Astrocyte of the cerebellum (primary cell): ENCODE results near the gene ZNF862.

Source experiments
- DNase-seq: peaks from one replicate; pipeline ENCODE4 v3.0.0-alpha.2; 2011; ENCODE audit warnings: low read depth
- H3K4me3 ChIP-seq: 2 replicates; pipeline ENCODE4 v1.5.1; 2011; ENCODE audit warnings: mild to moderate bottlenecking, low read depth, low read length, moderate library complexity
- in situ Hi-C: cut with HindIII; loops from 2 replicates; pipeline ENCODE4 v1.10.0; 2017; ENCODE audit warnings: low sequenced_read_pairs
- TF ChIP-seq, protein P1 (sequence below): IDR thresholded peaks from 2 replicates; pipeline ENCODE4 v1.5.1; 2012; ENCODE audit warnings: low read length, low read depth, moderate library complexity, mild to moderate bottlenecking; ENCODE audit errors: missing control alignments

Gene ZNF862

DNA sequence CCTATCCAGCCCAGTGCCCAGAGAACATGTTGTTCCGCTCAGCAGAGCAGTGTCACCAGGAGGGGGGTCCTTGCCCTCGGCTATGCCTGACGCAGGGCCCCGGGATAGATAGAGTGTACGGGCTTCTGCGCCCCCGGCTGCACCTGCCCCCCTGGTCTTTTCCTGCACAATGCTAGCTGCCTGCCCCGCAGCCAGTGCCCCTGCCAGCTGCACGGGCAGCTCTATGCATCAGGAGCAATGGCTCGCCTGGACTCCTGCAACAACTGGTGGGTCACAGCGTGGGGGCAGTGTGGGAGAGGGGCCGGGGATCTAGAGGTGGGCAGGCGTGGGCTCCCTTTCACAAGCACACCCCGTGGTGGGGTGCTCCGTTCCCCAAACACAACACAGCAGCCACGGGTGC lies 31.4 kb upstream of the ZNF862 start:
- in situ Hi-C loops: no loop called here
- no peak for DNase-seq
- no peak overlapping the region for H3K4me3 ChIP-seq
- TF ChIP-seq, protein P1, sequence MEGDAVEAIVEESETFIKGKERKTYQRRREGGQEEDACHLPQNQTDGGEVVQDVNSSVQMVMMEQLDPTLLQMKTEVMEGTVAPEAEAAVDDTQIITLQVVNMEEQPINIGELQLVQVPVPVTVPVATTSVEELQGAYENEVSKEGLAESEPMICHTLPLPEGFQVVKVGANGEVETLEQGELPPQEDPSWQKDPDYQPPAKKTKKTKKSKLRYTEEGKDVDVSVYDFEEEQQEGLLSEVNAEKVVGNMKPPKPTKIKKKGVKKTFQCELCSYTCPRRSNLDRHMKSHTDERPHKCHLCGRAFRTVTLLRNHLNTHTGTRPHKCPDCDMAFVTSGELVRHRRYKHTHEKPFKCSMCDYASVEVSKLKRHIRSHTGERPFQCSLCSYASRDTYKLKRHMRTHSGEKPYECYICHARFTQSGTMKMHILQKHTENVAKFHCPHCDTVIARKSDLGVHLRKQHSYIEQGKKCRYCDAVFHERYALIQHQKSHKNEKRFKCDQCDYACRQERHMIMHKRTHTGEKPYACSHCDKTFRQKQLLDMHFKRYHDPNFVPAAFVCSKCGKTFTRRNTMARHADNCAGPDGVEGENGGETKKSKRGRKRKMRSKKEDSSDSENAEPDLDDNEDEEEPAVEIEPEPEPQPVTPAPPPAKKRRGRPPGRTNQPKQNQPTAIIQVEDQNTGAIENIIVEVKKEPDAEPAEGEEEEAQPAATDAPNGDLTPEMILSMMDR: no peak

DNA sequence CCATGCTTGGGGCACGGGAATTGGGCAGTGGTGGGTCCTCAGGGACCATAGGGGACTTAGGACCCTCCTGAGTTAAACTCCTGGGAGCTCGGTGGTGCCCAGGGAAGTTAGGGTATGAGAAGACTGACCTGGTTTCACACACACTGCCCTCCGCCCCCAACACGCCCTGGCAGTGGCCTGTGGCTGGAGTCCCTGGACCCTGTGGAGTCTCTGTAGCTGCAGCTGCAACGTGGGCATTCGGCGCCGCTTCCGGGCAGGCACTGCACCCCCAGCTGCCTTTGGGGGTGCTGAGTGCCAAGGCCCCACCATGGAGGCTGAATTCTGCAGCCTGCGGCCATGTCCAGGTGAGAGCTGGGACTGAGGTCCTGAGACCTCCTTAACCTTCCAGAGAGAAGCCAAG lies 29.9 kb upstream of the ZNF862 start:
- H3K4me3 ChIP-seq: no peak overlapping the region
- TF ChIP-seq, protein P1: no peak
- no peak for DNase-seq
- in situ Hi-C loops: no loop called here

DNA sequence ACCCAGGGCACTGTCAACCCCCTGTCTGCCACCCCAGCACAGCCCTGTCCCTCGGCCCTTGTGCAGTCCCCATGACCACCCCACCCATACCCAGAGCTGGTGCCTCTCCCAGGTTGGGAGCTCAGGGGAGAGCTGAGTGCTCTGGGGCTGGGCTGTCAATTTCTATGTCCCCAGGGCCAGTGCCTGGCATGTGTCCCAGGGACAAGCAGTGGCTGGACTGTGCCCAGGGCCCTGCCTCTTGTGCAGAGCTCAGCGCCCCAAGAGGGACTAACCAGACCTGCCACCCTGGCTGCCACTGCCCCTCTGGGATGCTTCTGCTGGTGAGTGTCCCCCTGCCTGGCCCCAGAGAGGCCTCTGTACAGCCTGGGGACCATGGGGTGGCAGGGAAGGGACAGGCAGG lies 29.0 kb upstream of the ZNF862 start:
- no peak overlapping the region for H3K4me3 ChIP-seq
- TF ChIP-seq, protein P1: no peak
- in situ Hi-C loops: no loop called here
- no peak for DNase-seq

DNA sequence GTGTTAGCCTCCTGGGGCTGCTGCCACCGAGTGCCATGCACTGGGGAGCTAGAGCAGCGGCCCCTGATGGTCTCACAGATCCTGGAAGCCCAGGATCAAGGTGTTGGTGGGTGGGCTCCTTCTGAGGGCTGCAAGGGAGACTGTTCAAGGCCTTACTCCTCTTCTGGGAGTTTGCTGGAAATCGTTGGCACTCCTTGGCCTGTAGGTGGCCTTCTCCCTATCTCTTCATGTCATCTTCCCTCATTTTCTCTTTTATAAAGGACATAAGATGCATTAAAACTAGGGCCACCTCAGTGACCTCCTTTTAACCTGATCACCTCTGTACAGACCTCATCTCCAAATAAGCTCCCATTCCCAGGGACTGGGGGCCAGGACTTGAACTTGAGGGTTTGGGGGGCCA lies 27.0 kb upstream of the ZNF862 start:
- in situ Hi-C loops: no loop called here

DNA sequence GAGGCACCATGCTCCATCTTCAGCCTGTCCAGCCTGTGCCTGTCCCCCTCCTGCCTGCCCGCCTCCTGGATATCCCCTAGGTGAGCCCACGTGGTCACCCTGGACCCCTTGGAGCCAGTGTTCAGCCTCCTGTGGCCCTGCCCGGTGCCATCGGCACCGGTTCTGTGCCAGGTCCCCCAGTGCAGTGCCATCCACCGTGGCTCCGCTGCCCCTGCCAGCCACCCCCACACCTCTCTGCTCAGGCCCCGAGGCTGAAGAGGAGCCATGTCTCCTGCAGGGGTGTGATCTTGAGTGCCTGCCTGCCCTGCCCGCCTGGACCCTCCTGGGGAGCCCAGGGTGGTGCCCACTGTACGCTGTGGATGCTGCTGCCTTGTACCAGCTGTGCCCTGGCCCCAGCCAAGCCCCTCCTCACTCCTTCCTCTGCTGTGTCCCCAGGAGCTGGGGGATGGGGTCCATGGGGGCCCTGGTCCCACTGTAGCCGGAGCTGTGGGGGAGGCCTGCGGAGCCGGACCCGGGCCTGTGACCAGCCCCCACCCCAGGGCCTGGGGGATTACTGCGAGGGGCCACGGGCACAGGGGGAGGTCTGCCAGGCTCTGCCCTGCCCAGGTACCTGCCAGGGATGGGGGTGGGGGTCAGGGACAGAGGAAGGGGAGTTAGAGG lies 26.2 kb upstream of the ZNF862 start:
- no peak for DNase-seq
- in situ Hi-C loops: no loop called here
- H3K4me3 ChIP-seq: no peak overlapping the region
- TF ChIP-seq, protein P1: no peak

More for the DNA sequence above, 27.0 kb upstream of the ZNF862 start:
- H3K4me3 ChIP-seq: no peak overlapping the region
- DNase-seq: no peak
- TF ChIP-seq, protein P1: peak; percentile 32

DNA sequence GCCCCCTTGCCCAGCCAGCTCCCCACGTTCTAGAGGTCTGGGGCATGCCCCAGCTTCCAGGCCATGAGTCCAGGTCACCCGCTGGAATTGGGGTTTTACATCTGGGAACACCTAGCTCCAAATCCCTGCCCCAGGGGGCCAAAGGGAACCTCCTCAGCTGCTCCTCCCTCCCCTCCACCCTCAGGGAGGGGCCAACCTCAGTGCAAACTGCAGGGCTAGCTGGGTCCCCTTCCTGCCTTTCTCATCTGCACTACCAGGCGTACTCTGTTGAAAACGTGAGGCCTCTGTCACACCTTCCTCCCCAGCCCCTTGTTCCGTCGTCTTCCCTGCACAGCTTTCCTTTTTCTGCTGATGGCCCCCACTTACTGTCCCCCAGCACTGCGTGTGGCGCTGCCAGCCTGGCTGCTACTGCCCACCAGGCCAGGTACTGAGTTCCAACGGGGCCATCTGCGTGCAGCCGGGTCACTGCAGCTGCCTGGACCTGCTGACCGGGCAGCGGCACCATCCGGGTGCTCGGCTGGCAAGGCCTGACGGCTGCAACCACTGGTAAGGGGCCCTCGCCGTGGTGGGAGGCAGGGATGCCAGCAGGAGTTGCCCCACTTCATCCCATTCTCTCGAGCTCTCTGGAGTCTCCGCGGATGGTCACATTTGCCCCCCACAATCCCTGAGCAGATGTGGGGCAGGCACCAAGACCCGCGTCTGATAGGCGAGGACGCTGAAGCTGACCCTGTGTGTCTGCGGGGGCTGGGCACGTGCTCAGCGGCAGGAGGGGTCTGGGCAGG lies 24.7 kb upstream of the ZNF862 start:
- no peak for DNase-seq
- in situ Hi-C loops: no loop called here
- TF ChIP-seq, protein P1: no peak
- H3K4me3 ChIP-seq: no peak overlapping the region
